NCI-H510A (cell line): ENCODE measurements around the gene PLCB1.

ENCODE experiments used
- DNase-seq: peaks from one replicate; lab custom pipeline; 2025; lab: John Stamatoyannopoulos, UW

The PLCB1 gene

GRCh38 chr20:8129211-8129976 lies 2.7 kb upstream of the PLCB1 start:
- no peak for DNase-seq

GRCh38 chr20:8130840-8131526 lies 1.1 kb upstream of the PLCB1 start:
- no peak for DNase-seq

DNA sequence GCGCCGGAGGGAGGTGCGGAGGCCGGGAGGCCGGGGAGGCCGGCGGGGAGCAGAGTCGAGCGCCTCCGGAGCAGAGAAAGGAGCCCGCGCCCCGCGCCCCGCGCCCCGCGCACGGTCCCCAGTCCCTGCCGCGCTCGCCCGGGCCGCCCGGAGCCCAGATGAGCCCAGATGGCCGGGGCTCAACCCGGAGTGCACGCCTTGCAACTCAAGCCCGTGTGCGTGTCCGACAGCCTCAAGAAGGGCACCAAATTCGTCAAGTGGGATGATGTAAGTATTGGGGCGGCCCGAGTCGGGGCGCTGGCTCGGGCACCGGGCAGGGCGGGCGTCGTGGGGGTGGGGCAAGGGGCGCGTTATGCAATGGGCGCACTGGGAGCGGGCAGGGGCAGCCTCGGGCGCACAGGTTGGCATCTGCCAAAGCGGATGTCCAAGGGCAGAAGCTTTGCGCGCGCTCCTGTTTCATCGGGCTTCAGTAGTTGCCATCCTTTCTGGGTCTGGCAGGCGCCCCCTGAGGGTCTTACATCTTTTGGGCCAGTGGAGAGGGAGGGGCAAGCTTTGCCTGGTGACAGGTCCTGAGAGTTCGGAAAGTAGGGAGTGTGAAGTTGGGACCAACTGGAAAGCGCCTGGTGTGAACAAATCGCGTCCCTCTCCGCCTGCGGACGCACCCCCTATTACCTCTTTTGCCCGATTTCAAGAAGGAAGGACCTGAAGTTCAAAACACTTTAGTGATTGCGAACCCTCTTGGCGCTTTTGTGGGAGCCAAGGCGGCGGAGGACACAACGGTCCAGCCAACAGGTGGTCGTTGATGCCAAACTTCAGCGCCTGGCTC lies 631 bp downstream of the PLCB1 start:
- DNase-seq, result peak; percentile 45

DNA sequence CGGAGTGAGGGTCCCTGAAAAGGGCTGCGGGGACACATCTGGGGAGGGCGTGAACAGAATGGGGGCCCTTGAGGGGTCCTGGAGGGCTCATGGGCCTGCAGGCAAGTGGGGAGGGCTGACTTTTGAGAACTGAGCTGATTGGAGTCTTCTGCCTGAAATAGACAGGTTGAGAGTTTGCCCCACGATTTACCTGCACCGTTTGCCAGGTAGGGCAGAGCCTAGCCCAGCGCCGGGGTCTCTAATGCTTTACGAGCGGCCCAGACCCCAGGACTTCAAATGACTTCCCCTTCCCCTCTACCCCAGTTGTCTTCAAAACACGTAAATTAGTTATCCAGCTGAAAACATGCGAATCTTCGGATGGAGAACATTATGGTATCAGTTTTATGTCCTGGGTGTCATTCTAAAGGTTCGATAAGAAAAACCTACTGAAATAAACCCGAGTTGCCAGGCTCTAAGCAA lies 1.3 kb downstream of the PLCB1 start:
- DNase-seq, result no peak

DNA sequence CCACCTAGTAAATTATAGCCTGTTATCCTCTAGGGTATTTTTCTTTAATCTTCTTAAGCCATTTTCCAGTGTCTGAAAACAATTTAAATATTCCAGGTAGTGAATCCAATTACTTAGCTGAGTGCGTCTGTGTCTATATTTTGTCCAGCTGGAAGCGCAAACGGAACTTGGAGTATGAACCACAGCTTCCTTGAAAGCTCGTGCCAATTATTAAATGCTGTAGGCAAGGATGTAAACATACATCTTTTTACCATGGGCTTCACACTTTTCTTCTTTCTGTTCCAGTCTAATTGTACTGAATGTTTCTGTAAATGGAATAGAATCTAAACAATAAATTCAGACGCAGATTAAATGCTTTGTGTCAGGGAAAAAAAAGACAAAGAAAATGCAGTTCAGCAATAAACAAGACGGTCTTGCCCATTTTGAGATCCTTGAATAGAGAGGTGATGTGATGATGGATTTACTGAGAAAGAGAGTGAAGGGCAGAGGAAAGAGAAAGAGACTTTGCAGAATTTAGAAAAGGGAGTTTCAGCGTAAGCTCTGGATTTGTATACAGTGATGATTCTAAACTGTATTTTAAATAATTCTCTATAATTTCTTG lies 1.9 kb downstream of the PLCB1 start:
- no peak for DNase-seq

GRCh38 chr20:8139899-8140298 lies 7.8 kb downstream of the PLCB1 start:
- DNase-seq, result no peak

DNA sequence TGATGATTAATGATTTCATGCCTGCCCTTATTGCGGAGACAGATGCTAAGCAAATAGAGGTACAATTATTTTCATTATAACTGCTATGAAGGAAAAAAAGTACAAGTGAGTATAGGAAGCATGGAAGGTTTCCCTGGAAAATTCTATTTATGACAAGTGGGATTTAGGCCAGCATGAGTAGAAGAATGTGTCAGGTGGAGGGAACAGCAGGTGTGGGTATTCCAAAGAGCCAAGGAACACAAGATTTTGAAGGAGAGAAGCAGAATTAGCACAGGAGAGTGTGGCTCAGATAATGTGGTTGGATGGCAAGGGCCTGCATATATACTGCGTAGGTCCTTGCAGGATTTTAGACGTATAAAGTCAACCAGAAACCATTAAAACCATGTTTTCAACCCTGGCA lies 11.4 kb downstream of the PLCB1 start:
- no peak for DNase-seq

GRCh38 chr20:8144282-8145245 lies 12.5 kb downstream of the PLCB1 start:
- DNase-seq, result no peak

GRCh38 chr20:8145246-8146168 lies 13.4 kb downstream of the PLCB1 start:
- DNase-seq, result no peak

- DNase-seq, result no peak
Observed at GRCh38 chr20:8147476-8147875, 15.4 kb downstream of the PLCB1 start.

- no peak for DNase-seq
Observed at GRCh38 chr20:8148501-8148900, 16.4 kb downstream of the PLCB1 start.

DNA sequence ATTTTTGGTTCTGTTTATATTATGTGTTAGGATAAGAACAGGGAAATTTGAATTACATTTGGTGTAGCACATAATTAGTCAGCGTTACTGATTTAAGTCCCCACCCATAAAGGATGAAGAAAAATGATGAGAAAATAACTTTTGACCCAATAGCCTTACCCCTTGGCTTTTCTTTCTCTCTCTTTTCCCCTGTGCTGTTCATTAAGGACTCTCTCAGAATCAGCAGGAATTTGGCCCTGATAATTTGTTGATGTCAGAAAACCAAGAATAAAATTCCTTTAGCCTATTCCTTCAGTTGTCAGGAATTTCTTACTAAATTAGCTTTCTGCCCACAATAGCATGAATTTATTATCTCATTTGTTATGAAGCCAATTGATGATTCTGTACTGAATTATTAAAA lies 18.5 kb downstream of the PLCB1 start:
- DNase-seq, result no peak

GRCh38 chr20:8151372-8151771 lies 19.3 kb downstream of the PLCB1 start:
- no peak for DNase-seq

GRCh38 chr20:8152183-8152582 lies 20.1 kb downstream of the PLCB1 start:
- DNase-seq, result no peak

- DNase-seq, result no peak
Observed at GRCh38 chr20:8152847-8153246, 20.8 kb downstream of the PLCB1 start.

- peak; percentile 71 for DNase-seq
Observed at GRCh38 chr20:8153281-8153908, 21.3 kb downstream of the PLCB1 start.

GRCh38 chr20:8154638-8155037 lies 22.6 kb downstream of the PLCB1 start:
- DNase-seq, result no peak

DNA sequence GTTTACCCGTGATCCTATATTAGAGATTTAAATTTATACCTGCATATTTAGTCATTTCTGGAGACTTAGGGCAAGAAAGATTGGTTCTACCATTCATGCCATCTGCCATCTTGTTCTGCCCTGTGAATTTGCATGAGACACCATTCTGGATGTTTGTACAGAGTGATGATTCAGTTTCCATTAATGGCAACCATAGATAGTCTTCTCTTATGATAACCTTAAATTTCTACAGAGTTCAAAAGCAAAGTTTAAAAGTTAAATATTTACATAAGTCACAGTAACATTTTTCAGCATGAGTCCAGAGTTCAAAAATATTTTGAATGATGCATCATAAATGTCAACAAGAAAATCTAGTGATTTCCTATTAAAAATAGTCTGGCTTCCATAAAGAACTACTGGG lies 23.2 kb downstream of the PLCB1 start:
- no peak for DNase-seq

DNA sequence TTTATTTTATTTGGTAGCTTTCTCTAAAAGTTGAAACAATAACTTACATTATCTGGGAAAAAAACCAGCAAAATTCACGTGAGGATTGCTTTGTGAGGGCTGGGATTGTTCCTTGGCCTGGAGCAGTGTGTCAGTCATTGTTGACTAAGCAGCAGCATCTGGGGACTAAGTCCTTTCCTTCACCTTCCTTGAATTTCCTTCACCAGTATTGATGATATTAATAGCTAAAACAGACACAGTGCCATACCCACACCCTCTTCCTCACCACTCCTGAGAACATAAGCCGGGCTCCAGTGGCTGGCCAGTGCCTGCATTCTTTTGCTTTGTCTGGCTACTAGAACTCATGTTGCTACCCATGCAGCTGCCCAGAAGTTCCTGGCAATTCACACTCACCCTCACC lies 23.7 kb downstream of the PLCB1 start:
- no peak for DNase-seq
